Activated naive CD4-positive, alpha-beta T cell treated with anti-CD3 and anti-CD28 coated beads, Interleukin-2, amount 50 U/mL, for 16 hours (primary cell): ENCODE measurements around the gene APOBEC3C.
"Not testable (repeated sequence)": the region's sequence is repeated elsewhere in the genome, so short reads cannot be mapped to it uniquely, and the experiment has no call there.

Source experiments
- DNase-seq: peaks from one replicate; pipeline ENCODE4 v3.0.0-alpha.2; 2020

APOBEC3C gene

GRCh38 chr22:38984224-38984623 is 29.8 kb upstream of the APOBEC3C start:
- DNase-seq: no peak

GRCh38 chr22:38984784-38985757 is 29.0 kb upstream of the APOBEC3C start:
- peak; percentile 79 for DNase-seq

- no peak for DNase-seq
These were observed 27.4 kb upstream of the APOBEC3C start for GRCh38 chr22:38986629-38987028.

- no peak for DNase-seq
These were observed 26.7 kb upstream of the APOBEC3C start for GRCh38 chr22:38987171-38987895.

- no peak for DNase-seq
These were observed 24.6 kb upstream of the APOBEC3C start for GRCh38 chr22:38989466-38989865.

- not testable (repeated sequence) for DNase-seq
These were observed 21.1 kb upstream of the APOBEC3C start for GRCh38 chr22:38992871-38993371.

- no peak for DNase-seq
These were observed 18.0 kb upstream of the APOBEC3C start for GRCh38 chr22:38996105-38996504.

- no peak for DNase-seq
These were observed 16.5 kb upstream of the APOBEC3C start for GRCh38 chr22:38997518-38997917.

- peak; percentile 69 for DNase-seq
These were observed 10.9 kb upstream of the APOBEC3C start for GRCh38 chr22:39003165-39003638.

- no peak for DNase-seq
These were observed 6.9 kb upstream of the APOBEC3C start for GRCh38 chr22:39007177-39007576.

GRCh38 chr22:39008271-39008850 is 5.7 kb upstream of the APOBEC3C start:
- DNase-seq: not testable (repeated sequence)

- no peak for DNase-seq
These were observed 3.1 kb upstream of the APOBEC3C start for GRCh38 chr22:39010946-39011345.

- DNase-seq: no peak
These were observed 1.2 kb upstream of the APOBEC3C start for GRCh38 chr22:39012533-39013511.

GRCh38 chr22:39013561-39013941 is 506 bp upstream of the APOBEC3C start:
- DNase-seq: not testable (repeated sequence)

GRCh38 chr22:39014723-39015121 is 665 bp downstream of the APOBEC3C start:
- not testable (repeated sequence) for DNase-seq

GRCh38 chr22:39016592-39016991 is 2.5 kb downstream of the APOBEC3C start:
- no peak for DNase-seq

GRCh38 chr22:39017596-39018365 is 3.7 kb downstream of the APOBEC3C start:
- no peak for DNase-seq

GRCh38 chr22:39020021-39020651 is 6.1 kb downstream of the APOBEC3C start:
- DNase-seq: not testable (repeated sequence)

GRCh38 chr22:39021552-39022250 is 7.6 kb downstream of the APOBEC3C start:
- DNase-seq: no peak
